Muscle of leg (tissue), 11 donors: Measurements from ENCODE around the gene PLCB4. TPM values are rescaled to one million over a fixed set of nuclear protein-coding genes. Genes with fewer than 3 reads are reported as not detected.

ENCODE experiments used
- DNase-seq: peaks from one replicate; pipeline ENCODE4 v3.0.0; 2013
- H3K27ac ChIP-seq: one replicate; pipeline ENCODE4 v1.5.1; 2013; ENCODE audit warnings: mild to moderate bottlenecking, low read length, control low read depth
- H3K27me3 ChIP-seq: one replicate; pipeline ENCODE4 v1.6.1; 2013; ENCODE audit warnings: low read length; ENCODE audit not compliant: control insufficient read depth, insufficient read depth
- H3K36me3 ChIP-seq: one replicate; pipeline ENCODE4 v1.6.1; 2013; ENCODE audit warnings: low read length; ENCODE audit not compliant: control insufficient read depth, insufficient read depth
- H3K4me1 ChIP-seq: one replicate; pipeline ENCODE4 v1.6.1; 2013; ENCODE audit warnings: low read length; ENCODE audit not compliant: control insufficient read depth, insufficient read depth
- H3K4me3 ChIP-seq: one replicate; pipeline ENCODE4 v1.5.1; 2013; ENCODE audit warnings: low read length, control low read depth
- H3K9me3 ChIP-seq: replicated peaks from 2 replicates; pipeline ENCODE4 v1.6.1; 2013; ENCODE audit warnings: low read depth, low read length; ENCODE audit not compliant: control insufficient read depth
- WGBS: methylation state at CpG from one replicate; pipeline ENCODE4 v1.1.5; 2013; ENCODE audit warnings: missing lambda C conversion rate; ENCODE audit not compliant: insufficient coverage; 5-methylcytosine and 5-hydroxymethylcytosine counted together
- polyA plus RNA-seq, 8 donors: library from polyadenylated mRNA; unstranded; fragments of 120-200 nt; gene quantifications; one replicate each; pipeline versions ENCODE4 v1.2.1 to v1.2.3, GENCODE V29; 2013; ENCODE audit warnings: inconsistent platforms in 1 of 8, low replicate concordance in 1 of 8; ENCODE audit not compliant: insufficient read length in 8 of 8, insufficient read depth in 1 of 8
- total RNA-seq: library from RNA; stranded (reverse); fragments of 120-200 nt; gene quantifications from one replicate; pipeline ENCODE4 v1.2.4, GENCODE V29; 2013

Gene PLCB4
- total and polyA plus RNA-seq, 9 donors, result 3.1 to 5.8 (median 4.3) TPM

- Histone ChIP-seq H3K4me1 (no peaks in the 10 kb centered on the region), H3K36me3 (no peaks in the 10 kb centered on the region), H3K4me3 (no peak overlapping the region), H3K27me3 (no peaks in the 10 kb centered on the region), H3K9me3 (no peaks in the 10 kb centered on the region), H3K27ac (no peak overlapping the region)
- WGBS, result 80% methylated on average over 2 of the region's 6 CpGs
- no peak for DNase-seq
Measured at GRCh38 chr20:9075264-9076095, 6.6 kb downstream of the PLCB4 start.

- Histone ChIP-seq H3K36me3 (no peaks in the 10 kb centered on the region), H3K9me3 (no peaks in the 10 kb centered on the region), H3K27me3 (no peaks in the 10 kb centered on the region), H3K27ac (no peak overlapping the region), H3K4me1 (no peaks in the 10 kb centered on the region), H3K4me3 (no peak overlapping the region)
- DNase-seq, result peak; percentile 50
- WGBS, result 40% methylated on average over 1 of the region's 2 CpGs
Measured at GRCh38 chr20:9076440-9076839, 7.6 kb downstream of the PLCB4 start.

GRCh38 chr20:9078826-9079731 is 10.2 kb downstream of the PLCB4 start:
- Histone ChIP-seq H3K27me3 (no peaks in the 10 kb centered on the region), H3K27ac (no peak overlapping the region), H3K9me3 (no peaks in the 10 kb centered on the region), H3K4me1 (no peaks in the 10 kb centered on the region), H3K36me3 (no peaks in the 10 kb centered on the region), H3K4me3 (no peak overlapping the region)
- no peak for DNase-seq
- WGBS, result no CpG with 5 or more reads among the region's 5 CpGs

- H3K4me1 ChIP-seq, result no peaks in the 10 kb centered on the region
- no CpG with 5 or more reads among the region's 1 CpG for WGBS
- no peaks in the 10 kb centered on the region for H3K27me3 ChIP-seq
- no peaks in the 10 kb centered on the region for H3K9me3 ChIP-seq
- H3K36me3 ChIP-seq, result no peaks in the 10 kb centered on the region
- H3K4me3 ChIP-seq, result no peak overlapping the region
- no peak overlapping the region for H3K27ac ChIP-seq
- no peak for DNase-seq
Measured at GRCh38 chr20:9081423-9081966, 12.6 kb downstream of the PLCB4 start.

- no peaks in the 10 kb centered on the region for H3K27me3 ChIP-seq
Measured at GRCh38 chr20:9082741-9083140, 13.9 kb downstream of the PLCB4 start.

GRCh38 chr20:9087531-9088217 is 18.8 kb downstream of the PLCB4 start:
- Histone ChIP-seq H3K9me3 (no peaks in the 10 kb centered on the region), H3K27me3 (no peaks in the 10 kb centered on the region), H3K4me1 (no peaks in the 10 kb centered on the region), H3K4me3 (no peak overlapping the region), H3K36me3 (no peaks in the 10 kb centered on the region), H3K27ac (no peak overlapping the region)
- 71% methylated on average over 3 of the region's 3 CpGs for WGBS
- DNase-seq, result no peak

More at GRCh38 chr20:9082741-9083140, 13.9 kb downstream of the PLCB4 start:
- Histone ChIP-seq H3K4me1 (no peaks in the 10 kb centered on the region), H3K36me3 (no peaks in the 10 kb centered on the region), H3K27ac (no peak overlapping the region), H3K9me3 (no peaks in the 10 kb centered on the region), H3K4me3 (no peak overlapping the region)
- DNase-seq, result peak; percentile 52

- no peak overlapping the region for H3K27ac ChIP-seq
- no peaks in the 10 kb centered on the region for H3K36me3 ChIP-seq
- H3K4me3 ChIP-seq, result no peak overlapping the region
- no peaks in the 10 kb centered on the region for H3K27me3 ChIP-seq
- peaks cover 1% of the 10 kb centered on the region for H3K4me1 ChIP-seq
- DNase-seq, result no peak
- no peaks in the 10 kb centered on the region for H3K9me3 ChIP-seq
Measured at GRCh38 chr20:9088556-9088955, 19.7 kb downstream of the PLCB4 start.

GRCh38 chr20:9092113-9092512 is 23.2 kb downstream of the PLCB4 start:
- Histone ChIP-seq H3K4me1 (peaks cover 4% of the 10 kb centered on the region), H3K4me3 (no peak overlapping the region), H3K36me3 (no peaks in the 10 kb centered on the region), H3K27ac (no peak overlapping the region), H3K9me3 (no peaks in the 10 kb centered on the region), H3K27me3 (no peaks in the 10 kb centered on the region)
- WGBS, result 81% methylated on average over 2 of the region's 3 CpGs
- no peak for DNase-seq

- no peak for DNase-seq
- peak overlapping the region; percentile 78 for H3K27ac ChIP-seq
- H3K9me3 ChIP-seq, result no peaks in the 10 kb centered on the region
- H3K36me3 ChIP-seq, result no peaks in the 10 kb centered on the region
- H3K4me1 ChIP-seq, result peaks cover 4% of the 10 kb centered on the region
- no CpG with 5 or more reads among the region's 3 CpGs for WGBS
- H3K27me3 ChIP-seq, result no peaks in the 10 kb centered on the region
- H3K4me3 ChIP-seq, result no peak overlapping the region
Measured at GRCh38 chr20:9092655-9093054, 23.8 kb downstream of the PLCB4 start.
